GM12864 (cell line): ENCODE results near the gene CDC42EP5.

Experiments used
- DNase-seq: peaks from one replicate; pipeline ENCODE4 v3.0.0-alpha.2; 2011; ENCODE audit warnings: low read depth
- H3K4me3 ChIP-seq: 2 replicates; pipeline ENCODE4 v1.5.1; 2011; ENCODE audit warnings: mild to moderate bottlenecking, low read depth, low read length, control low read depth
- CTCF ChIP-seq: IDR thresholded peaks from 2 replicates; pipeline ENCODE4 v1.5.1; 2011; ENCODE audit warnings: low read depth, mild to moderate bottlenecking, moderate library complexity, low read length, control low read depth, inconsistent platforms; ENCODE audit errors: missing control alignments

The CDC42EP5 gene

GRCh38 chr19:54462655-54463530 is 10.2 kb downstream of the CDC42EP5 start:
- H3K4me3 ChIP-seq: peak overlapping the region; percentile 66
- no peak for DNase-seq
- TF ChIP-seq CTCF: peak; percentile 12

- no peak for TF ChIP-seq CTCF
- H3K4me3 ChIP-seq: peak overlapping the region; percentile 66
- no peak for DNase-seq
These were observed 10.9 kb downstream of the CDC42EP5 start for GRCh38 chr19:54462047-54462654.

DNA sequence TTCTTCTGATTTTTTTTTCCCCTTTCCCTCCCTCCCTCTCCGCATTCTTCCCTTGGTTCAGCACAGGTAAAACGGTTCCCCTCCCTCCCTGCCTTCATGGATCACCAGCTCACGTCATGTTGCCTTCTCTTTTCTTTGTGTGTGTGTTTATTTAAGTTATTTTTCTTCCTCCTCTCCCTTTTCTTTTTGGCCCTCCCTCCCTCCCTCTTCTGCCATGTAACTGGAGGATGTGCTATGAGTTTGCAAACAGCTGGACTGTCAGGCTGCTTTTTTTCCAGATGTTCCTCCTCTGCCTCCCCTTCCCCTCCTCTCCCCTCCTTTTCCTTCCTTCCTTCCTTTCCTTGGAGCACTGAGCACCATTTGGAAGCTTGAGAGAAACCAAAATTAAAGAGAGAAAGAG is 11.5 kb downstream of the CDC42EP5 start:
- DNase-seq: no peak
- TF ChIP-seq CTCF: no peak
- H3K4me3 ChIP-seq: no peak overlapping the region

GRCh38 chr19:54461210-54461609 is 11.9 kb downstream of the CDC42EP5 start:
- no peak for DNase-seq
- no peak for TF ChIP-seq CTCF
- H3K4me3 ChIP-seq: no peak overlapping the region

DNA sequence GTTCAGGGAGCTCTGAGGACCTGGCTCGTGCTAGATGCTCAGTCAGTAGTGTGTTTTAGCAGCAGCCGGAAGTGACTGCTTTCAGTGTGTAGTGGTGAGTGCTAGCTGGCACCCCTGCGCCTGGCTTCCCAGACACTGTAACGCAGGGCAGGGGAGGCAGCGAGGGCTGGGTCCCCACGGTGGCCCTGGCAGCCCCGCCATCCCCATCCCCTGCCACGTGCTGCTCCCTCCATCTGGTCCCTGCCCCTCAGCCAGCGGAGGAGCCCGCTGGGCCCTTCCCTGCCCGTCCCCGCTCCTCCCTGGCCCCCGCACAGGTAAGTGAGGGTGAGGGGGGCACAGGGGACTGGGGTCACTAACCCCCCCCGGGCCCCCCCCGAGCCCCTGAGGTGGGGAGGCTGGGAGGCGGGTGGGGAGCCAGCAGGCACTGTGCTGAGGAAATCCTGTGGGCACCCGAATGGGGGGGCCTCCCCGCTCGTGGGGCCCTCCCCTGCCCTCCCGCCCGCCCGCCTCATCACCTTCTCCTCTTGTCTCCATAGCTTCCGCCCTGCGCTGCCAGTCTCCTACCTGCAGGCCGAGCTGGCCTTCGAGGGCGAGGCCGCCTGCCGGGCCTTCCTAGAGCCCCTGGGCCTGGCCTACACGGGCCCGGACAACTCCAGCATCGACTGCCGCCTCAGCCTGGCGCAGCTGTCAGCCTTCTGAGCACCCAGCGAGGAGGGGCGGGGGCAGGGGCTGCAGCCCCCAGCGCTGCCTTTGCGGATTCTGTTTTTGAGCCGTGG is 12.7 kb downstream of the CDC42EP5 start:
- H3K4me3 ChIP-seq: no peak overlapping the region
- no peak for DNase-seq
- no peak for TF ChIP-seq CTCF

- TF ChIP-seq CTCF: no peak
- no peak for DNase-seq
- H3K4me3 ChIP-seq: no peak overlapping the region
These were observed 13.5 kb downstream of the CDC42EP5 start for GRCh38 chr19:54459282-54460229.
